AG09319 (cell line): ENCODE measurements around the gene STXBP2.

Experiments used
- DNase-seq: peaks from one replicate; pipeline ENCODE4 v3.0.0-alpha.2; 2010; ENCODE audit warnings: low read depth; ENCODE audit errors: extremely low read depth
- TF ChIP-seq, protein P1 (sequence below): IDR thresholded peaks from 2 replicates; pipeline ENCODE4 v1.5.1; 2011; ENCODE audit warnings: low read depth, mild to moderate bottlenecking, inconsistent platforms, low read length, moderate library complexity

Gene STXBP2

GRCh38 chr19:7617172-7617571 lies 19.7 kb upstream of the STXBP2 start:
- TF ChIP-seq, protein P1, sequence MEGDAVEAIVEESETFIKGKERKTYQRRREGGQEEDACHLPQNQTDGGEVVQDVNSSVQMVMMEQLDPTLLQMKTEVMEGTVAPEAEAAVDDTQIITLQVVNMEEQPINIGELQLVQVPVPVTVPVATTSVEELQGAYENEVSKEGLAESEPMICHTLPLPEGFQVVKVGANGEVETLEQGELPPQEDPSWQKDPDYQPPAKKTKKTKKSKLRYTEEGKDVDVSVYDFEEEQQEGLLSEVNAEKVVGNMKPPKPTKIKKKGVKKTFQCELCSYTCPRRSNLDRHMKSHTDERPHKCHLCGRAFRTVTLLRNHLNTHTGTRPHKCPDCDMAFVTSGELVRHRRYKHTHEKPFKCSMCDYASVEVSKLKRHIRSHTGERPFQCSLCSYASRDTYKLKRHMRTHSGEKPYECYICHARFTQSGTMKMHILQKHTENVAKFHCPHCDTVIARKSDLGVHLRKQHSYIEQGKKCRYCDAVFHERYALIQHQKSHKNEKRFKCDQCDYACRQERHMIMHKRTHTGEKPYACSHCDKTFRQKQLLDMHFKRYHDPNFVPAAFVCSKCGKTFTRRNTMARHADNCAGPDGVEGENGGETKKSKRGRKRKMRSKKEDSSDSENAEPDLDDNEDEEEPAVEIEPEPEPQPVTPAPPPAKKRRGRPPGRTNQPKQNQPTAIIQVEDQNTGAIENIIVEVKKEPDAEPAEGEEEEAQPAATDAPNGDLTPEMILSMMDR, result no peak
- DNase-seq, result no peak

DNA sequence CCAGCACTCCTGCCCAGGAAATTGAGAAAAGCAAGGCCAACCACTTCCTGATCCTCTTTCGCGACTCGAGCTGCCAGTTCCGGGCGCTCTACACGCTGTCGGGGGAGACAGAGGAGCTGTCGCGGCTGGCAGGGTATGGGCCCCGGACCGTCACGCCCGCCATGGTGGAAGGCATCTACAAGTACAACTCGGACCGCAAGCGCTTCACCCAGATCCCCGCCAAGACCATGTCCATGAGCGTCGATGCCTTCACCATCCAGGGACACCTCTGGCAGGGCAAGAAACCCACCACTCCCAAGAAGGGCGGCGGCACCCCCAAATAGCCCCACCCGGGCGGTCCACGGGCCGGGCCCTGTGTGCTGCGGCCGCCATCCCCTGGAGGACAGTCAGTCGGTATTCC lies 19.2 kb upstream of the STXBP2 start:
- TF ChIP-seq, protein P1, result no peak
- no peak for DNase-seq

- DNase-seq, result no peak
- TF ChIP-seq, protein P1, result no peak
These were observed 18.6 kb upstream of the STXBP2 start for GRCh38 chr19:7618348-7618747.

DNA sequence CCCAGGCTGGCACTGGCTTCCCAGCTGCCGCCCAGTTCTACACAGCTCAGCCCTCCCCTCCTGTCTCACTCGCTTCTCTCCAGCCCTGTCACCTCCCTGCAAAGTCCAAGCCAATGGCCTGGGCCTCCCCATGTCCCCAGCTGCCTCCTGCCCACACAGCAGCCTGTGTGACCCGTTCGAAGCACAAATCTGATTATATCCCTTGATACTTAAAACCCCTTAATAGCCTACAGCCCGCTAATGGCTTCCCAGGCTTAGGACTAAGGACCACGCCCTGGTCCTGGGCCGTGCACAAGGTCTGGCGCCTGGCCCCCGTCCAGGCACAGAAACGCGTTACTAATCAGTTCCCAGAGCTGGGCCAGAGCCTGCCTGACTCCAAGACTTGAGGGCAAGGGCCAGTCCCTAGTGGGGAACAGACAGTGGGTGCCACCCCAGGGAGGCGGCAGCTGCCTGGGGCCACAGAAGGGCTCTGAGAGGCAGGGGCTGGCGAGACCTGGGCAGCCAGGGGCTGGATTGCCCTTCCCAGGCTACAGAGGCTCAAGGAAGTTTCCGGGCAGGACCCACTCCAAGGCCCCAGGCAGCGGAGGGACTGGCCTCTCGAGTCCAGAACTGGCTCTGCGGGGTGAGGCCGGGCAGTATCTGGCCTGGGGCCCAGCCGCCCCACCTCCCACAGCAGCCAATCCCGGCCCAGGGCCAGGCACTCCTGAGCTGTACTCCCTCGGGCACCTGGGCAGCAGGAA lies 18.0 kb upstream of the STXBP2 start:
- DNase-seq, result no peak
- TF ChIP-seq, protein P1, result no peak

- TF ChIP-seq, protein P1, result no peak
- no peak for DNase-seq
These were observed 17.1 kb upstream of the STXBP2 start for GRCh38 chr19:7619671-7620441.

GRCh38 chr19:7620442-7621412 lies 16.2 kb upstream of the STXBP2 start:
- TF ChIP-seq, protein P1, result no peak
- DNase-seq, result no peak
